ENCODE data around the gene CNKSR3.

Gene CNKSR3

GRCh38 chr6:154414021-154414813 lies 96.3 kb downstream of the CNKSR3 start:
- DNase-seq (ENCODE audit: low read depth in 2 of 2): no peak

- no peak for DNase-seq (ENCODE audit: low read depth in 2 of 2)
Observed at GRCh38 chr6:154412106-154412820, 98.2 kb downstream of the CNKSR3 start.

- DNase-seq (ENCODE audit: low read depth in 2 of 2): no peak
Observed at GRCh38 chr6:154411076-154411475, 99.4 kb downstream of the CNKSR3 start.

GRCh38 chr6:154410619-154411072 lies 99.8 kb downstream of the CNKSR3 start:
- DNase-seq (ENCODE audit: low read depth in 2 of 2): no peak

- no peak for DNase-seq (ENCODE audit: low read depth in 2 of 2)
Observed at GRCh38 chr6:154408891-154409500, 101.5 kb downstream of the CNKSR3 start.

GRCh38 chr6:154407440-154407839 lies 103.0 kb downstream of the CNKSR3 start:
- no peak for DNase-seq (ENCODE audit: low read depth in 2 of 2)

GRCh38 chr6:154406869-154407268 lies 103.6 kb downstream of the CNKSR3 start:
- DNase-seq (ENCODE audit: low read depth in 2 of 2): no peak

GRCh38 chr6:154406301-154406700 lies 104.2 kb downstream of the CNKSR3 start:
- no peak for DNase-seq (ENCODE audit: low read depth in 2 of 2)

GRCh38 chr6:154404791-154405400 lies 105.6 kb downstream of the CNKSR3 start:
- DNase-seq (ENCODE audit: low read depth in 2 of 2): no peak

GRCh38 chr6:154403788-154404187 lies 106.7 kb downstream of the CNKSR3 start:
- no peak for DNase-seq (ENCODE audit: low read depth in 2 of 2)

GRCh38 chr6:154402081-154402780 lies 108.3 kb downstream of the CNKSR3 start:
- no peak for DNase-seq (ENCODE audit: low read depth in 2 of 2)

GRCh38 chr6:154399097-154399496 lies 111.4 kb downstream of the CNKSR3 start:
- no peak for DNase-seq (ENCODE audit: low read depth in 2 of 2)

- DNase-seq (ENCODE audit: low read depth in 2 of 2): no peak
Observed at GRCh38 chr6:154397491-154398195, 112.8 kb downstream of the CNKSR3 start.

- DNase-seq (ENCODE audit: low read depth in 2 of 2): no peak
Observed at GRCh38 chr6:154395878-154396277, 114.6 kb downstream of the CNKSR3 start.

- no peak for DNase-seq (ENCODE audit: low read depth in 2 of 2)
Observed at GRCh38 chr6:154395316-154395715, 115.2 kb downstream of the CNKSR3 start.

GRCh38 chr6:154394571-154394970 lies 115.9 kb downstream of the CNKSR3 start:
- no peak for DNase-seq (ENCODE audit: low read depth in 2 of 2)

GRCh38 chr6:154390034-154390433 lies 120.5 kb downstream of the CNKSR3 start:
- no peak for DNase-seq (ENCODE audit: low read depth in 2 of 2)

- no peak for DNase-seq (ENCODE audit: low read depth in 2 of 2)
Observed at GRCh38 chr6:154388803-154389202, 121.7 kb downstream of the CNKSR3 start.

GRCh38 chr6:154386848-154387717 lies 123.4 kb downstream of the CNKSR3 start:
- no peak for DNase-seq (ENCODE audit: low read depth in 2 of 2)

GRCh38 chr6:154384191-154384590 lies 126.3 kb downstream of the CNKSR3 start:
- DNase-seq (ENCODE audit: low read depth in 2 of 2): no peak
